NCI-H1930 (cell line): ENCODE data around the gene VSIG10.
"Not testable (repeated sequence)": the region's sequence is repeated elsewhere in the genome, so short reads cannot be mapped to it uniquely, and the experiment has no call there.

Experiments used
- DNase-seq, 2 experiments: peaks; one replicate each; lab custom pipeline; 2025; lab: John Stamatoyannopoulos, UW

Gene VSIG10

DNA sequence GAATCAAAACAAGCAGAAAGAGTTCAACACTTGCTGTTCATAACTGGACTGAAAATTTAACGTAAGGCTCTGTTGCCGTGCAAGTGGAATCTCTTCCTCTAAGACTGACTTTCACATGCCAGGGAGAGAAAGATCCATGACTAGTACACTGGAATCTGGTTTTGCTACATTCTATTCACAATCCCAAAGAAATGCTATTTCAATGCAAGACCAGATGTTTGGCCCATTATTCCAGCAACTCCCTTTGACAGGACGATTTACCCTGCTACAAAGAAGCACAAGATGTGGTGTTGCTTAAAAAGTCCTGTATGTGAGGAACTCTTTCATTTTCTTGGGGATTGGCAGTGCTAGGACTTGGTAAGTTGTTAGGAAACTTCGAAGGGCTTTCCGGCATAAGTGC lies 69.9 kb downstream of the VSIG10 start:
- no peak for DNase-seq

- no peak for DNase-seq
Measured at GRCh38 chr12:118033323-118033722, 70.5 kb downstream of the VSIG10 start.

GRCh38 chr12:118032188-118032587 lies 71.6 kb downstream of the VSIG10 start:
- no peak for DNase-seq

DNA sequence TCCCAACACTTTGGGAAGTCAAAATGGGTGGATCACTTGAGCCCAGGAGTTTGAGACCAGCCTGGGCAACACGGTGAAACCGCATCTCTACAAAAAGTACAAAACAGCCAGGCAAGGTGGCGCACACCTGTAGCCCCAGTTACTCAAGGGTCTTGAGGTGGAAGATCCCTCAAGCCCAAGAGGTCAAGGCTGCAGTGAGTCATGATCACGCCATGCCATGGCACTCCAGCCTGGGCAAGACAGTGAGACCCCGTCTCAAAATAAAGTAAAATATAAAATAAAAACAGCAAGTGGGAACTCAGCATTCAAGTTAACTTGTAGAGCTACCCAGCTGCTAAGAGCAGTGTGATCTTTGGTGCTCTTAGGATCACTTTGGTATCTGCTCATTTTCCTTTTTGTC lies 74.6 kb downstream of the VSIG10 start:
- no peak for DNase-seq

GRCh38 chr12:118025168-118025567 lies 78.6 kb downstream of the VSIG10 start:
- DNase-seq = no peak

DNA sequence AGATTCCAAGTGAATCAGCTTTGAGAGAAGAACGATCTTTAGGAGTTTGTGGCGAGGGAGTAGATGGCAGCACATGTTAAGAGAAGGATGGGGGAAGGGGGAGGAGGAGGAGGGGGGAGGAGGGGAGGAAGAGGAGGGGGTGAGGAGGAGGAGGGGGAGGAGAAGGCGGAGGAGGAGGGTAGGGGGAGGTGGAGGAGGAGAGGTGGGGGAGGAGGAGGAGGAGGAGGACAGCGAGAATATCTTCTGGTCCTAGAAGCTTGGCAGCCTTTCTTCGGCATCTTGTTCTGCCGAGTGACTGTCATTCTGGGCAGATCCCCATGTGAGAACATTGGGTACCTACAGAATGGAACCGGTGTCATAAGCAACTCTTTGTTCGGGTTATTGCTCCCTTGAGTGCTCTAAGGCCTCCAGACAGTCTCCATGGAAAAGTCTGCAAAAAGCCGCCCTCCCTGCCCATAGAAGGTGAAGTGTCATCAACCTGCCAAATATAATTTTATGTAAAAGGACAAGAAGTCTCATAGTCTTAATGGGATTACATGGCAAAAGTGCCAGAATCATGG lies 80.4 kb downstream of the VSIG10 start:
- no peak for DNase-seq

DNA sequence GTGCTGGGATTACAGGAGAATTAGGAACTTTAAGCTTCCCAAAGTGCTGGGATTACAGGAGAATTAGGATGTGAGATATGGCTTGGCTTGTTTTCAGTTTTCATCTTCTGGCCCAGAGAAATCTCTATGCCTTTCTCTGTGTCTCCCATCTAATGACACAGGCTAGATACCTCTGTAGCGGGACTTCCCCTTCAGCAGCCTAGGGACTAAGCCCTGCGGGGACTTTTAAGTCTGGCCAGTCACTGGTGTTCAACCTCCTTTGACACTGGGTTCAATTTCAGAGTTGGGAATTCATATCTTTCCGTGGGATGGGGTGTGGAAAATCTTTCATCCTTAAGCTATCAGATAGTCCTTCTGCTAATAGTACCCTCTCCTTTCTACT lies 81.1 kb downstream of the VSIG10 start:
- DNase-seq = no peak

DNA sequence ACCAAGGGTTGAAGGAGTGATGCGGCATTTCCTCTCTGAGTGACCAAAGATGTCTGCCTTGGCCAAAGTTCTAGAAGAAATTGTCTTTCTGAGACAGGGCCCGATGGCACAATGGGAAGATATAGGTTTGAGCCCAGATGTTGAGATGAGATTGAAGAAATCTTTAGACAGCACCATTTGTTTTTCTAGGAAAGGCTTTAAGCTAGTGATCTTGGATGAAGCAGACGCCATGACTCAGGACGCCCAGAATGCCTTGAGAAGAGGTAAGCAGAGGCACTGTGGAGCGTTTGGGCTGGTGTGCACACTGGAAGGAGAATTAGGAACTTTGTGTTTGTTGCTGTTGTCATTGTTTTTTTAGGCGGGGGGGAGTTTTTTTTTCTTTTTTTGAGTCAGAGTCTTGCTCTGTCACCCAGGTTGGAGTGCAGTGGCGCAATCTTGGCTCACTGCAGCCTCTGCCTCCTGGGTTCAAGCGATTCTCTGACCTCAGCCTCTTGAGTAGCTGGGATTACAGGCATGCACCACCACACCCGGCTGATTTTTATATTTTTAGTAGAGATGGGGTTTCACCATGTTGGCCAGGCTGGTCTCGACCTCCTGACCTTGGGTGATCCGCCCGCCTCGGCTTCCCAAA lies 81.6 kb downstream of the VSIG10 start:
- DNase-seq = not testable (repeated sequence)

GRCh38 chr12:118020036-118020435 lies 83.8 kb downstream of the VSIG10 start:
- no peak for DNase-seq

DNA sequence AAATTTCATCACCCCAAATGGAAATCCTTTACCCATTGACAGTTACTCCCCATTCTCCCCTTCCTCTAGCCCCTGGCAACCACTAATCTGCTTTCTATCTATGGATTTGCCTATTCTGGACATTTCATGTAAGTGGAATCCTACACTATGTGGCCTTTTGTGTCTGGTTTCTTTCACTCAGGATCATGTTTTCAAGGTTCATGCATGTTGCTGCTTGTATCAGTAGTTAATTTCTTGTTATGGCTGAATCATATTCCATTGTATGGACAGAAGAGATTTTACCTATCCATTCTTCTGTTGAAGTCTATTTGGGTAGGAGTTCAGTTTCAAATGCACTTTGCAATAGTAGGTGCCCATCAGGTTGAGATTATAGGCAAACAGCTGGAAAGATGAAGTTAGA lies 85.9 kb downstream of the VSIG10 start:
- DNase-seq = no peak

DNA sequence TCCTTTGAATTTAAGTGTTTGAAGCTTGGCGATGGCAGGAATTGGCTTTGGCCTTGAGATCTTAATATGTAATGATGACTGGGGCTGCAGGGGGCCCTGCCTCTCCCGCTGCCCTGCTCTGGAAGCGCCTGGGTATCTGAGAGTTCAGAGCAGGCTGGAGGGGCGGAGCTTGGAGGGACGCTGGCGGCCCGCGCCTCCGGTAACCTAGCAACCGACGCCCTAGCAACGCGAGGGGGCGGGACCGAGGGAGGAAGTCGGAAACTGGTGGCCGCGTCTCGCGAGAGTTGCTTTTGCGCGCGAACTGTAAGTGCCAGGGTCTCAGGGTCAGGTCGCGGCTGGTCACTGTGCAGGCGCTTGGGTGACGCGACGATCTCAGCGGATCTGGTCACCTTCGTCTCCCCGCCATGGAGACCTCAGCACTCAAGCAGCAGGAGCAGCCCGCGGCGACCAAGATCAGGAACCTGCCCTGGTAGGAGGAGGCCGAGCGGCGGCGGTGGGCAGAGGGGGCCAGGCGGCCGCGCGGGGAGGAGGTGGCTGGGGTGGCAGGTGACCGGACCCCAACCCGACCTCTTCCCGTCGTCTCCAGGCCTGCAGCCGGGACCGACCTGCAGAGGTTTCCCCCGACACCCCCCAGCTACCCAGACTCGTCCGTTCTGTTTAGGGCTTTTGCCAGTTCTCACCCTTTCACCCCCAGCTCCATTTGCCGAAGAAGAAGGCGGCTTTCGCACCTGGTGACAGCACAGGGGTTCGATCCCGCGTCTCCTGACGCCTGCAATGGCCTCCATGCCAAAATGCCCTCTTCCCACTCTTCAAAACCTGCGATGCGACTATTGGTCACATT lies 87.2 kb downstream of the VSIG10 start, which contains the start of gene RFC5:
Gene RFC5, plus strand, starts transcription at position 280 of the 841 bp plus-strand sequence. Its CDS starts 125 bp downstream, at position 405.
- peak; percentile 98 for DNase-seq

GRCh38 chr12:118015944-118016343 lies 87.9 kb downstream of the VSIG10 start:
- DNase-seq = no peak

DNA sequence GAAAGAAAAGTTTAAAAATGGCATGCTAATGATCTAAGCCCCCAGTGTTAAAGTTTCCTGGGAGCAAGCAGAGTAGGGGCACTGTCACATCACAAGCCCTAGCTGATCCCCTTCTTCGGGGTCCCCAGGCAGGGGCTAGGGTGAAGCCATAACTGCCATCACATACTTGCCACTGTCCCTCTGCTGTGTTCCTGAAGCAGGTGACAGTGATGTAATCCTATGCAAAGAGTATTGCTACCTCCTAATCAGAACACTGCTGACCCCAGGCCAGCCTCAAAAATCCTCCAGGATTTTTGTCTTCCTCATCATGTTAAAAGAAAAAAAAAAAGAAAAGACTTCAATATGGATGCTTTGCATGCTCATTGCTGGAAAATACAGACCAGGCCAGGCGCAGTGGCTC lies 88.5 kb downstream of the VSIG10 start:
- DNase-seq = no peak
